Liver (tissue), 3 donors: ENCODE results near the gene KRTAP10-3.

ENCODE experiments used
- GABPA ChIP-seq, 2 donors: IDR thresholded peaks in 1 of 2; conservative IDR thresholded peaks in 1 of 2; 2 replicates each; pipeline ENCODE4 v1.6.1; 2016; ENCODE audit warnings: antibody characterized with exemption in 2 of 2, mild to moderate bottlenecking in 1 of 2, moderate library complexity in 1 of 2
- JUND ChIP-seq, 2 donors: IDR thresholded peaks; 2 replicates each; pipeline ENCODE4 v1.6.1; 2016; ENCODE audit warnings: antibody characterized with exemption in 2 of 2
- YY1 ChIP-seq: IDR thresholded peaks from 2 replicates; pipeline ENCODE4 v1.6.1; 2016; ENCODE audit warnings: antibody characterized with exemption, mild to moderate bottlenecking
- TF ChIP-seq, protein P1 (sequence below): fragments of 150-350 bp; IDR thresholded peaks from 2 replicates; pipeline ENCODE4 v1.5.1; 2017; ENCODE audit warnings: improper control_type of control experiment, low read depth, low read length; ENCODE audit not compliant: missing input control
- TF ChIP-seq, protein P2 (sequence below): IDR thresholded peaks from 2 replicates; pipeline ENCODE4 v1.6.1; 2016; ENCODE audit warnings: antibody characterized with exemption, mild to moderate bottlenecking
- donor health status: healthy.
- donor health status: healthy.

DNA sequence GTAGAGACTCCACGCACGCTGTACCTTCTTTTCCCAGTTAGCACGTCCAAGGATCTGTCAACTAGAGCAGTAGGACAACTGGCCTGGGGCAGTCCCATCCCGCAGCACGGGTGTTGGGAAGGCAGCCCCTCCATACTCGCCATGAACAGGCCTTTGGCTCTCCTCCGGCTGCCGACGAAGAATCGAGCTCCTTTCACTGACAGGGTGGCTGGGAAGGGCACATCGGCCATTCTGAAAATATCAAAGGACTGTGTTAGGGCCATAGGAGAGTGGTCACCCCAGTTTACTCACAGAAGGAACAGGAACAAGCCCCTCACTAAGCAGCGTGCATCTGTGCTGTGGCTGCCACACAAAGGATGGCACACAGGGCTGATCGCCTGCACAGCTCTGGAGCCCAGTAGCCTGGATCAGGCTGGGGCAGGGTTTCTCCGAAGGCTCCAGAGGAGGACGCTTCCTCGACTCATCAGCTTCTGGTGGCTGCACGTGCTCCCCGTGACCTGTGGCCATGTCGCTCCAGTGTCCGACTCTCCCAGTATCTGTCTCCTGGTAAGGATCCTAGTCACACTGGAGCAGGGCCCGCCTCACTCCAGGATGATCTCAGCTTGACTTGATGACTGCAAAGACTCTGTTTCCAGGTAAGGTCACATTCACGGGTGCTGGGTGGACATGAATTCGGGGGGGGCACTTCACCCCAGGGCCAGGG is 27.5 kb downstream of the KRTAP10-3 start:
- TF ChIP-seq, protein P1, sequence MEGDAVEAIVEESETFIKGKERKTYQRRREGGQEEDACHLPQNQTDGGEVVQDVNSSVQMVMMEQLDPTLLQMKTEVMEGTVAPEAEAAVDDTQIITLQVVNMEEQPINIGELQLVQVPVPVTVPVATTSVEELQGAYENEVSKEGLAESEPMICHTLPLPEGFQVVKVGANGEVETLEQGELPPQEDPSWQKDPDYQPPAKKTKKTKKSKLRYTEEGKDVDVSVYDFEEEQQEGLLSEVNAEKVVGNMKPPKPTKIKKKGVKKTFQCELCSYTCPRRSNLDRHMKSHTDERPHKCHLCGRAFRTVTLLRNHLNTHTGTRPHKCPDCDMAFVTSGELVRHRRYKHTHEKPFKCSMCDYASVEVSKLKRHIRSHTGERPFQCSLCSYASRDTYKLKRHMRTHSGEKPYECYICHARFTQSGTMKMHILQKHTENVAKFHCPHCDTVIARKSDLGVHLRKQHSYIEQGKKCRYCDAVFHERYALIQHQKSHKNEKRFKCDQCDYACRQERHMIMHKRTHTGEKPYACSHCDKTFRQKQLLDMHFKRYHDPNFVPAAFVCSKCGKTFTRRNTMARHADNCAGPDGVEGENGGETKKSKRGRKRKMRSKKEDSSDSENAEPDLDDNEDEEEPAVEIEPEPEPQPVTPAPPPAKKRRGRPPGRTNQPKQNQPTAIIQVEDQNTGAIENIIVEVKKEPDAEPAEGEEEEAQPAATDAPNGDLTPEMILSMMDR, result no peak
- TF ChIP-seq, protein P2, sequence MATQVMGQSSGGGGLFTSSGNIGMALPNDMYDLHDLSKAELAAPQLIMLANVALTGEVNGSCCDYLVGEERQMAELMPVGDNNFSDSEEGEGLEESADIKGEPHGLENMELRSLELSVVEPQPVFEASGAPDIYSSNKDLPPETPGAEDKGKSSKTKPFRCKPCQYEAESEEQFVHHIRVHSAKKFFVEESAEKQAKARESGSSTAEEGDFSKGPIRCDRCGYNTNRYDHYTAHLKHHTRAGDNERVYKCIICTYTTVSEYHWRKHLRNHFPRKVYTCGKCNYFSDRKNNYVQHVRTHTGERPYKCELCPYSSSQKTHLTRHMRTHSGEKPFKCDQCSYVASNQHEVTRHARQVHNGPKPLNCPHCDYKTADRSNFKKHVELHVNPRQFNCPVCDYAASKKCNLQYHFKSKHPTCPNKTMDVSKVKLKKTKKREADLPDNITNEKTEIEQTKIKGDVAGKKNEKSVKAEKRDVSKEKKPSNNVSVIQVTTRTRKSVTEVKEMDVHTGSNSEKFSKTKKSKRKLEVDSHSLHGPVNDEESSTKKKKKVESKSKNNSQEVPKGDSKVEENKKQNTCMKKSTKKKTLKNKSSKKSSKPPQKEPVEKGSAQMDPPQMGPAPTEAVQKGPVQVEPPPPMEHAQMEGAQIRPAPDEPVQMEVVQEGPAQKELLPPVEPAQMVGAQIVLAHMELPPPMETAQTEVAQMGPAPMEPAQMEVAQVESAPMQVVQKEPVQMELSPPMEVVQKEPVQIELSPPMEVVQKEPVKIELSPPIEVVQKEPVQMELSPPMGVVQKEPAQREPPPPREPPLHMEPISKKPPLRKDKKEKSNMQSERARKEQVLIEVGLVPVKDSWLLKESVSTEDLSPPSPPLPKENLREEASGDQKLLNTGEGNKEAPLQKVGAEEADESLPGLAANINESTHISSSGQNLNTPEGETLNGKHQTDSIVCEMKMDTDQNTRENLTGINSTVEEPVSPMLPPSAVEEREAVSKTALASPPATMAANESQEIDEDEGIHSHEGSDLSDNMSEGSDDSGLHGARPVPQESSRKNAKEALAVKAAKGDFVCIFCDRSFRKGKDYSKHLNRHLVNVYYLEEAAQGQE, result no peak
- TF ChIP-seq YY1, result no peak
- no peak for TF ChIP-seq JUND (IDR thresholded peaks at IDR 0.05)
- no peak for TF ChIP-seq GABPA (IDR thresholded peaks at IDR 0.05 in 1 of 2, conservative IDR thresholded peaks at IDR 0.05 in 1 of 2)
